A172 (cell line): ENCODE data around the gene LGR4. TPM values are rescaled to one million over a fixed set of nuclear protein-coding genes. Genes with fewer than 3 reads are reported as not detected.

Experiments used
- DNase-seq: peaks from one replicate; pipeline ENCODE4 v3.0.0-alpha.2; 2015; ENCODE audit warnings: low spot score
- total RNA-seq: library from RNA; depleted of rRNA; stranded (reverse); fragments of >200 nt; shearing (Covaris generic); gene quantifications from 2 replicates; pipeline ENCODE4 v1.2.3, GENCODE V29; 2014

The LGR4 gene
- total RNA-seq, 1 experiment from 2014 or later, result 10.0 TPM

GRCh38 chr11:27431808-27432207 is 40.8 kb downstream of the LGR4 start:
- no peak for DNase-seq

- DNase-seq, result no peak
Observed at GRCh38 chr11:27429761-27430393, 42.7 kb downstream of the LGR4 start.

- DNase-seq, result no peak
Observed at GRCh38 chr11:27427183-27427980, 45.2 kb downstream of the LGR4 start.

DNA sequence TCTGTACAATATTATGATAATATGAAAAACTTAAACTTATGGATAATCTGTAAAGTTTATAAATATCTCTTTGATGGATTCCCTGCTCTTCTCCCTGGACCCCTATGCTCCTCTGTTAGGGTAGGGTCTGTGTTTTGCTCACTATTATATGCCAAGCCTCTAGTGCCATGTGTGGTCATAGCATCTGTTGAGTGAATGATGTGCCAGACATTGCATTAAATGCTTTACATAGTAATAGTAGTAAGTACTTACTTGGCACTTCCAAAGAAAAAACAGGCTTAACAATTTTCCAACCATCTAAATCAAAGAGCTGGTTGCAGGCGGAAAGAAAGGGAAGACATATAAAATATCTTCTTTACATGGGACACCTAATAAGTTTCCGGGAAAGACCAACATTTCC is 46.8 kb downstream of the LGR4 start:
- no peak for DNase-seq

- no peak for DNase-seq
Observed at GRCh38 chr11:27423125-27423524, 49.5 kb downstream of the LGR4 start.

GRCh38 chr11:27421819-27422494 is 50.6 kb downstream of the LGR4 start:
- no peak for DNase-seq

- DNase-seq, result no peak
Observed at GRCh38 chr11:27420722-27421572, 51.6 kb downstream of the LGR4 start.

DNA sequence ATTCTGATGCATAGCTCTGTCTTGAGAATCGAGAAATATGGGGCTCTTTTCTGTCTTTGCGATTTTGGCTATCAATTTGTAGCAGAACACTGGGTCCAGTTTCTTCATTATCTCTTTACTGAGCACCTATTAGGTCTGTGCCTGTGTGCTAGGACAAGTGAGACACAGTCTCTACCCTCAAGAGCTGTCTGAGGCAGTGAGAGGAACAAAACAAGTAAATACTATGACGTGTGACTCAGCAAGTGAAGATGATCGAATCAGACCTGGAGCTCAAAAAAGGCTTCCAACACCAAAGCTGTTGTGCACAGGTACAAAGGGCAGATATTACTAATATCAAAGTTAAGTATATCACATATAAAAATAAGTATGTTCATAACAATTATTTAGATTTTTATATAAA is 52.4 kb downstream of the LGR4 start:
- no peak for DNase-seq

GRCh38 chr11:27418356-27418755 is 54.2 kb downstream of the LGR4 start:
- no peak for DNase-seq

- no peak for DNase-seq
Observed at GRCh38 chr11:27416568-27417176, 55.9 kb downstream of the LGR4 start.

- no peak for DNase-seq
Observed at GRCh38 chr11:27414644-27415043, 57.9 kb downstream of the LGR4 start.

DNA sequence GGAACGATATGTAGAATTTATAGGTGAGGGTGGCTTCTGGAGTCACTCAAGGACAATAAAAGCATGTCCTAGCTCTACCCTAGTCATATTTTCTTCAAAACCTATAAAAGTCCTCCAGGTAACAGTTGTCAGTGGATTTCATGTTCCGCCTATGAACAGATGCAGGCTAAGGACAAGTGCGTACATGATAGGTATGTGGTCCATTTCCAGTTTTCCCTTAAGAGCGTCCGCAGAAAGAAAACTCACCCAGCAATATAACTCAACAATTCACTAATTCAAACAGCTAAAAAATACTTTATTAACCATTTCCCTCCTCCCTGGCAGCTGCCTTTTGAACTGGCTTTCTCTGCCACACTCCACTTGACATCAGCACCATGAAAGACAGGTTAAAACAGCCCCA is 59.4 kb downstream of the LGR4 start:
- no peak for DNase-seq

DNA sequence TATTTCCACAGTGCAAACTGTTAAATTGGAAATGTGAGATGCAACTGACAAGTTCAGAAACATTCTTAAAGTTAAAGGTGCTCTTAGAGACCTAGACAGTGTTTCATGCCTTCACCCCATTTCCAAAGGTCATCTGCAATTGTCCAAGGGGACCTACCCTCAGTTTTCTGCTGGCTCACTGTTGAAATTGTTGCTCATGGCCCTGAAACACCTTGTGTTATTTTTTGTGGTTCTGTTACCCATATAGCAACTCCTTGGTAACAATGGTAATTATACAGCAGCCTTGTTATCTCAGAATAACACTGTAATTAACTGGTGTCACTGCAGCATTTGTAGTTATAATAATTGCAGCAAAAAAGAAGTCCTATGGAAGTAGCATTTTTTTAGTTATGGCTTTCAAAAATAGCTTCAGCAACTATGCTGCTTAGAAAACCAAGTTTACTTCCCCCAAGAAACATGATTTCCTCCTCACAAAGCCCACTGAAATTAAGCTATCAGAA is 60.3 kb downstream of the LGR4 start:
- DNase-seq, result no peak

DNA sequence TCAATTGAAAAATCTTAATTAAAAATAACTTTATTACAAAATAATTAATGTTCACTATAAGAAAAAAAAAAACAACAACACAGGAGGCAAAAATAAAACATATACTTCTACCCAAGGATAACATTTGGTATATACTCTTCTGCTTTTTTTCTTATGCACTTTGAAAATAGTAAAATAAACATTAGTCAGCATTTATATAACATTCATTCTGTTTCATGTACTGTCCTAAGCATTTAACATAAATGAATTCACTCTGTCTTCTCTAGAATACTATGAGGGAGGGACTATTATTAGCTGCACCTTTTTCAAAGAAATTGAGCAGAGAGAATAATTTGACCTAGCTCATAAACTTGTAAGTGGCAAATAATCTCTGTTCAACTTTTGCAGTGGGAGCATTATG is 61.3 kb downstream of the LGR4 start:
- no peak for DNase-seq

GRCh38 chr11:27410272-27410671 is 62.3 kb downstream of the LGR4 start:
- no peak for DNase-seq

DNA sequence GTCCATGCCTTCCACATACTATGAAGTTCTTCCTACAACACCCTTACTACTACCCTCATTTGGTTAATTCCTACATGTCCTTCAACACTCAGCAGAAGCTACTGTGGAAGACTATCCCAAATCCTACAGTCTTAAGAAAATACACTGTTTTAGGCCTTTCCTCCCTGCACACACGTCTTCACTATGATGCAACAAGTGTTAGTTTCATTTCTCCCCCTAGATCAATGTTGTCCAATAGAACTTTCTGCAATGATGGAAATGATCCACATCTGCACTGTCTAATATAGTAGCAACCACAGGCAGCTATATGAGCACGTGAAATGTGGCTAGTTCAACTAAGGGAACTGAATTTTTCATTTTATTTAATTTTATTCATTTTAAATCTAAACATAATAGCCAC is 62.8 kb downstream of the LGR4 start:
- DNase-seq, result no peak

DNA sequence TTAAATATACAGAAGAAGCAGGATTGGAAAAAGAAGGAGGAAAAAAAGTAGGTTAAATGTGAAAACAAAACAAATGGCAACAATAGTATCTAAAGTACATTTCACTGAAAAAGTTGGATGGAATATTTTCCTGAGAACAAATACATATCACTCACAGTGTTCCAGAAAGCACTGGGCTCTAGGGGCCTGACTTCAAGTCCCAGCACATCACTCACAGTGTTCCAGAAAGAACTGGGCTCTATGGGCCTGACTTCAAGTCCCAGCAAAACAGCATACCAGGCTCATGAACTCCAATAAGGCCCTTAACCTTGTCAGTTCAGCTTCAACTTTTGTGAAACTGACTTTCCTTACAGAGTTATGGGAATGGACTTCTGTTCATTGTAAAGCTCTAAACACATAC is 63.5 kb downstream of the LGR4 start:
- DNase-seq, result no peak

DNA sequence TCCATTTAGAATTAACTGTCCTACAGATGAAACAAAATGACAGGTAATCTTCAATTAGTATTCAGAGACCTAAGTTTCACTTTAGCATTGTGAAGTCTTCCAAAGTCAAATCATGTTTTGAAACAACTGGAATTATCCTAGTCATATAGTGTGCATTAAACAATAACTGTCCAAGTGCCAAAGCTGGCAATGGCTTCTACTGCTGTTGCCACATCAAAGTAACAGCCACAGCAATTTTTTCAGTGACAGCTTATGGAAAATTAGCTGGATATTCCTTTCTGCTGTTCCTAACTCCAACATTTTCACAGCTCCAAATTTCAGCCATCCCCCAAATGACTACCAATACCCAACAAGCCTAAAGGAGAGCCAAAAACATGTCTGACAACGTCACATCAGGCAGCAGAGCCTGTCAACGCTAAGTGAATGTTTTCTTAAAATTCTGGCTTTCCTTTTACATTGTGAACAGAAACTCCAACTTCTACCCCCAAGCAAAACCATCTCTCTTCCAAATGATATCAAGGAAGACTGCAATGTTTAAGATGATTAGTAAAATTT is 64.3 kb downstream of the LGR4 start:
- DNase-seq, result no peak

DNA sequence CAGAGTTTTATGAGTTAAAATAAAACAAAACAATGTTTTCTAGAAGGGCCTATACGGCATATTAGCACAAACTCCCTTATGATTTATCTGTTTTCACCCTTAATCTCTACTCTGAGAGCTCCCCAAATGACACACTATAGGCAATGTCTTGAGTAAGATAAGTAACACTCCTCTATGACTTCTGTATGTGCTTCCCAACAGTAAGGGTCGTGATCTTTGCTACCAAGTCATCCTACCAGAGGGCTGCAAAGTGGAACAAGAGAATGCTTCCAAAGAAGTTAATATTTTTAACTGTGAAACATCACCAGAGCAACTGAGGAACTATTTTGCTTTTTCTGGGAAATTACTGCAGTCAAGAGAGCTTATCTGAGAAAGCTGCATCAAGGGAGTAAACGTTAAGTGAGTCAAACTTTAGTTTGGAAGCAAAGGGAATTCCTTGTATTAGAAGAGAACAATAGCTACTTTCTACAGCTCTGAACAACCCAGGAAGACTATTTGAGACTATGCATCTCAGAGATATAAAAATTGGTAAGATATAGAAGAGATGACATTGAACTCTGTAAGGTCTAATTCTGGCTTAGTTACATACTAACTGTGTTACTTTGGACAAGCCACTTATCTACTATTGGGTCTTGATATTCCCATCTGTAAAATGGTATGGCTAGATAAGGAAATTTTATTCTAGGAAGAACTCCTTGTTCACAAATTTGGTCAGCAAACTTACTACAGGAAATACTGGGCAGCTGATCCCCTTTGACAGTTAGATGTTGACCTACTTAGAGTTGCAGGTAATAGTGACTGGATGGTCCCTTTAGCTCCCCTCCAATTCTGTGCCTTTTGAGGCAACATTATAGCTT is 65.9 kb downstream of the LGR4 start:
- no peak for DNase-seq

GRCh38 chr11:27405134-27405533 is 67.5 kb downstream of the LGR4 start:
- no peak for DNase-seq
